Fibroblast of lung (primary cell): Measurements from ENCODE around the gene FAM110D. TPM values are rescaled to one million over a fixed set of nuclear protein-coding genes. Genes with fewer than 3 reads are reported as not detected.

Source experiments
- DNase-seq, 2 donors: peaks; one replicate each; pipeline versions ENCODE4 v3.0.0 to v3.0.0-alpha.2; 2010; ENCODE audit warnings: low read depth in 2 of 2
- H2AFZ ChIP-seq: 2 replicates; pipeline ENCODE4 v1.5.1; 2012; ENCODE audit warnings: low read length, control low read depth, inconsistent platforms
- H3K27ac ChIP-seq: 2 replicates; pipeline ENCODE4 v1.5.1; 2011; ENCODE audit warnings: low read length, control low read depth; ENCODE audit not compliant: insufficient read depth
- H3K27me3 ChIP-seq: 2 replicates; pipeline ENCODE4 v1.5.1; 2011; ENCODE audit warnings: mild to moderate bottlenecking, low read length; ENCODE audit not compliant: control insufficient read depth, insufficient read depth
- H3K36me3 ChIP-seq: 2 replicates; pipeline ENCODE4 v1.5.1; 2011; ENCODE audit warnings: low read length; ENCODE audit not compliant: control insufficient read depth, insufficient read depth
- H3K4me1 ChIP-seq: 2 replicates; pipeline ENCODE4 v1.5.1; 2011; ENCODE audit warnings: low read length; ENCODE audit not compliant: control insufficient read depth, insufficient read depth; ENCODE audit errors: extremely low read depth
- H3K4me2 ChIP-seq: 2 replicates; pipeline ENCODE4 v1.5.1; 2011; ENCODE audit warnings: low read length, control low read depth; ENCODE audit not compliant: insufficient read depth; ENCODE audit errors: extremely low read depth
- H3K4me3 ChIP-seq, 4 experiments: fragments of 200-600 bp in 1 of 4; sonication (generic) in 1 of 4; replicated peaks in 1 of 4; 2 replicates each; pipeline ENCODE4 v1.5.1; 2011 to 2016; ENCODE audit warnings: low read length in 4 of 4, low read depth in 3 of 4, mild to moderate bottlenecking in 3 of 4, control low read depth in 2 of 4, inconsistent platforms in 1 of 4, mixed read lengths in 1 of 4; ENCODE audit not compliant: insufficient read depth in 1 of 4; ENCODE audit errors: control extremely low read depth in 1 of 4
- H3K79me2 ChIP-seq: 2 replicates; pipeline ENCODE4 v1.5.1; 2012; ENCODE audit warnings: mild to moderate bottlenecking, low read length, inconsistent platforms; ENCODE audit not compliant: control insufficient read depth, insufficient read depth
- H3K9ac ChIP-seq: 2 replicates; pipeline ENCODE4 v1.5.1; 2011; ENCODE audit warnings: mild to moderate bottlenecking, low read length, control low read depth; ENCODE audit not compliant: insufficient read depth
- H3K9me3 ChIP-seq: 2 replicates; pipeline ENCODE4 v1.5.1; 2012; ENCODE audit warnings: low read depth, low read length; ENCODE audit not compliant: control insufficient read depth, insufficient read depth
- H4K20me1 ChIP-seq: 2 replicates; pipeline ENCODE4 v1.5.1; 2011; ENCODE audit warnings: low read length; ENCODE audit not compliant: control insufficient read depth, insufficient read depth; ENCODE audit errors: extremely low read depth
- EZH2 ChIP-seq: IDR thresholded peaks from 2 replicates; pipeline ENCODE4 v1.5.1; 2012; ENCODE audit warnings: low read length, control low read depth, mild to moderate bottlenecking; ENCODE audit errors: missing control alignments
- polyA plus RNA-seq, 2 donors: library from polyadenylated mRNA; depleted of rRNA in 1 of 2; stranded (reverse) in 1 of 2; unstranded in 1 of 2; fragments of >200 nt; gene quantifications; 2 replicates each; pipeline ENCODE4 v1.2.1, GENCODE V29; 2011 to 2012; ENCODE audit warnings: missing spikeins in 1 of 2
- total RNA-seq: library from RNA; depleted of rRNA; stranded (reverse); fragments of >200 nt; gene quantifications from 2 replicates; pipeline ENCODE4 v1.2.1, GENCODE V29; 2014
- TF ChIP-seq, protein P1 (sequence below), 2 donors: IDR thresholded peaks in 1 of 2; conservative IDR thresholded peaks in 1 of 2; 1 replicate in 1 of 2; 2 replicates in 1 of 2; pipeline ENCODE4 v1.5.1; 2011 to 2012; ENCODE audit warnings: low read length in 2 of 2, control low read depth in 1 of 2, inconsistent platforms in 1 of 2, low read depth in 1 of 2, mild to moderate bottlenecking in 1 of 2

The FAM110D gene
- total and polyA plus RNA-seq, 2 donors (not counting 1 experiment from before 2014, with no cell fraction given) = not detected

DNA sequence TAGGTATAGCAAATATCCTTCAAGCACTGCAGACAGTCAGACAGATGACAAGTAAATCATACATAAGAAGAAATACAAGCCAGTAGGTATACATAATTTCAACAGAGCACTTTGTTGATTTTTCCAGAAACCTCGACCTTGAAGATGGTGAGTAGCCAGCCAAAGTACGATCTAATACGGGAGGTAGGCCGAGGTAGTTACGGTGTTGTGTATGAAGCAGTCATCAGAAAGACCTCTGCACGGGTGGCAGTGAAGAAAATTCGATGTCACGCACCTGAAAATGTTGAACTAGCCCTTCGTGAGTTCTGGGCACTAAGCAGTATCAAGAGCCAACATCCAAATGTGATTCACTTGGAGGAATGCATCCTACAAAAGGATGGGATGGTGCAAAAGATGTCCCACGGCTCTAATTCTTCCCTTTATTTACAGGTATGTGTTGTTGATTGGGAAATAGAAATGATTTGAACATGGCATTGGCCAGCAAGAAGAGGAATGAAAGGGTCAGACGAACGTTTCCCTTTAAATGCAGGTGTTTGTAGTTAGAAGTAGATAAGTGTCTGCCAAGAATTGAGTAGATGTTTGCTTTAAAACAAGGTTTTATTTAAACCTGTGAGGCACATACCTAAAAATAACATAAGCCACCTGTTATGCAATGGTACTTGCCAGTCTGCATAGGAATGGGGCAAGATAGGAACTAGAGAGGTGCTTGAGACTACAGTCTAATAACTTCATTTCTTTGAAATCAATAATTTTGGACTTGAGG is 44.5 kb upstream of the FAM110D start:
- Histone ChIP-seq H3K4me1 (no peaks in the 10 kb centered on the region), H3K9me3 (no peaks in the 10 kb centered on the region), H3K4me2 (no peak overlapping the region), H3K4me3 (no peak overlapping the region), H4K20me1 (no peaks in the 10 kb centered on the region), H3K9ac (no peak overlapping the region), H2AFZ (no peak overlapping the region), H3K36me3 (no peaks in the 10 kb centered on the region), H3K27me3 (no peaks in the 10 kb centered on the region), H3K79me2 (peaks cover 4% of the 10 kb centered on the region), H3K27ac (no peak overlapping the region)
- DNase-seq = no peak
- TF ChIP-seq EZH2 = no peak
- TF ChIP-seq, protein P1, sequence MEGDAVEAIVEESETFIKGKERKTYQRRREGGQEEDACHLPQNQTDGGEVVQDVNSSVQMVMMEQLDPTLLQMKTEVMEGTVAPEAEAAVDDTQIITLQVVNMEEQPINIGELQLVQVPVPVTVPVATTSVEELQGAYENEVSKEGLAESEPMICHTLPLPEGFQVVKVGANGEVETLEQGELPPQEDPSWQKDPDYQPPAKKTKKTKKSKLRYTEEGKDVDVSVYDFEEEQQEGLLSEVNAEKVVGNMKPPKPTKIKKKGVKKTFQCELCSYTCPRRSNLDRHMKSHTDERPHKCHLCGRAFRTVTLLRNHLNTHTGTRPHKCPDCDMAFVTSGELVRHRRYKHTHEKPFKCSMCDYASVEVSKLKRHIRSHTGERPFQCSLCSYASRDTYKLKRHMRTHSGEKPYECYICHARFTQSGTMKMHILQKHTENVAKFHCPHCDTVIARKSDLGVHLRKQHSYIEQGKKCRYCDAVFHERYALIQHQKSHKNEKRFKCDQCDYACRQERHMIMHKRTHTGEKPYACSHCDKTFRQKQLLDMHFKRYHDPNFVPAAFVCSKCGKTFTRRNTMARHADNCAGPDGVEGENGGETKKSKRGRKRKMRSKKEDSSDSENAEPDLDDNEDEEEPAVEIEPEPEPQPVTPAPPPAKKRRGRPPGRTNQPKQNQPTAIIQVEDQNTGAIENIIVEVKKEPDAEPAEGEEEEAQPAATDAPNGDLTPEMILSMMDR (conservative IDR thresholded peaks at IDR 0.05 in 1 of 2, IDR thresholded peaks at IDR 0.05 in 1 of 2; ENCODE audit: low read depth in 1 of 2, low read length in 2 of 2) = no peak

GRCh38 chr1:26119892-26120608 is 38.8 kb upstream of the FAM110D start:
- Histone ChIP-seq H3K27ac (no peak overlapping the region), H3K79me2 (no peaks in the 10 kb centered on the region), H3K36me3 (no peaks in the 10 kb centered on the region), H3K27me3 (no peaks in the 10 kb centered on the region), H3K9ac (no peak overlapping the region), H3K4me1 (peaks cover 3% of the 10 kb centered on the region), H2AFZ (no peak overlapping the region), H4K20me1 (no peaks in the 10 kb centered on the region), H3K9me3 (no peaks in the 10 kb centered on the region), H3K4me3 (no peak overlapping the region), H3K4me2 (no peak overlapping the region)
- no peak for DNase-seq
- TF ChIP-seq, protein P1 (conservative IDR thresholded peaks at IDR 0.05 in 1 of 2, IDR thresholded peaks at IDR 0.05 in 1 of 2; ENCODE audit: low read depth in 1 of 2, low read length in 2 of 2) = no peak
- TF ChIP-seq EZH2 = no peak

DNA sequence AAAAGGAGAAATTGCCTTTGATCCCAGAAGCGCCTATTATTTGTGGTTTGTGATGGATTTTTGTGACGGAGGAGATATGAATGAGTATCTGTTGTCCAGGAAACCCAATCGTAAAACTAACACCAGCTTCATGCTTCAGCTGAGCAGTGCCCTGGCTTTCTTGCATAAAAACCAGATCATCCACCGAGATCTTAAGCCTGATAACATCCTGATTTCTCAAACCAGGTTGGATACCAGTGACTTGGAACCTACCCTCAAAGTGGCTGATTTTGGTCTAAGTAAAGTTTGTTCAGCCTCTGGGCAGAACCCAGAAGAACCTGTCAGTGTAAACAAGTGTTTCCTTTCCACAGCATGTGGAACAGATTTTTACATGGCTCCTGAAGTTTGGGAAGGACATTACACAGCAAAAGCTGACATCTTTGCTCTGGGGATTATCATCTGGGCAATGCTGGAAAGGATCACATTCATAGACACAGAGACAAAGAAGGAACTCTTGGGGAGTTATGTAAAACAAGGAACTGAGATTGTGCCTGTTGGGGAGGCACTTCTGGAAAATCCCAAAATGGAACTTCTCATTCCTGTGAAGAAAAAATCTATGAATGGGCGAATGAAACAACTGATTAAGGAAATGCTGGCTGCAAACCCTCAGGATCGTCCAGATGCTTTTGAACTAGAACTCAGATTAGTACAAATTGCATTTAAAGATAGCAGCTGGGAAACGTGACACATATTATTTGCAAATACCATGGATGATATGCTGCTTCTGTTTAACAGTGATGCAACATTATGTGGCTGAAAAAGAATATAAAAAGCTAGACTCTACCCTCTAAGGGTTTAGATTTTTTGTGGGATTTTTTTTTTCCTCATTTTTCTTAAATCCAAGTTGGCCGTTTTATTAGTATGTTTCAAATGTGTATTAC is 36.8 kb upstream of the FAM110D start:
- Histone ChIP-seq H3K9me3 (no peaks in the 10 kb centered on the region), H3K4me1 (peaks cover 3% of the 10 kb centered on the region), H3K27ac (no peak overlapping the region), H4K20me1 (no peaks in the 10 kb centered on the region), H3K9ac (no peak overlapping the region), H3K4me3 (no peak overlapping the region), H3K27me3 (no peaks in the 10 kb centered on the region), H3K36me3 (no peaks in the 10 kb centered on the region), H3K79me2 (no peaks in the 10 kb centered on the region), H3K4me2 (no peak overlapping the region), H2AFZ (no peak overlapping the region)
- TF ChIP-seq EZH2 = no peak
- TF ChIP-seq, protein P1 (conservative IDR thresholded peaks at IDR 0.05 in 1 of 2, IDR thresholded peaks at IDR 0.05 in 1 of 2; ENCODE audit: low read depth in 1 of 2, low read length in 2 of 2) = no peak
- no peak for DNase-seq
